Caki2 (cell line): ENCODE measurements around the gene POTEI. TPM values are rescaled to one million over a fixed set of nuclear protein-coding genes. Genes with fewer than 3 reads are reported as not detected.
"Not testable (repeated sequence)": the region's sequence is repeated elsewhere in the genome, so short reads cannot be mapped to it uniquely, and the experiment has no call there.

Source experiments
- DNase-seq: peaks from one replicate; pipeline ENCODE4 v3.0.0-alpha.2; 2015; ENCODE audit warnings: low read depth
- in situ Hi-C: cut with HindIII; loops from 2 replicates; pipeline ENCODE4 v1.10.0; 2016; ENCODE audit warnings: low sequenced_read_pairs, low pct_unique_long_range_greater_than_20kb, mixed read lengths
- total RNA-seq: library from RNA; depleted of rRNA; stranded (reverse); fragments of >200 nt; shearing (Covaris generic); gene quantifications from 2 replicates; pipeline ENCODE4 v1.2.3, GENCODE V29; 2014; ENCODE audit warnings: low replicate concordance; rRNA removed

The POTEI gene
- not detected in 2 replicates for total RNA-seq

GRCh38 chr2:130509228-130509627 lies at the start of gene POTEI:
Gene POTEI, minus strand, starts transcription at chr2:130509328. Its CDS starts 93 bp downstream, at chr2:130509235.
- DNase-seq, in situ Hi-C loops: not testable (repeated sequence)

- in situ Hi-C loops, DNase-seq: not testable (repeated sequence)
Observed at GRCh38 chr2:130556441-130556840, 47.3 kb upstream of the POTEI start.

GRCh38 chr2:130554178-130554577 lies 45.0 kb upstream of the POTEI start:
- in situ Hi-C loops, DNase-seq: not testable (repeated sequence)

- DNase-seq, in situ Hi-C loops: not testable (repeated sequence)
Observed at GRCh38 chr2:130549475-130549874, 40.3 kb upstream of the POTEI start.

GRCh38 chr2:130548418-130548817 lies 39.3 kb upstream of the POTEI start:
- in situ Hi-C loops, DNase-seq: not testable (repeated sequence)

- in situ Hi-C loops, DNase-seq: not testable (repeated sequence)
Observed at GRCh38 chr2:130544978-130545377, 35.9 kb upstream of the POTEI start.

- in situ Hi-C loops, DNase-seq: not testable (repeated sequence)
Observed at GRCh38 chr2:130543785-130544528, 34.8 kb upstream of the POTEI start.

- in situ Hi-C loops, DNase-seq: not testable (repeated sequence)
Observed at GRCh38 chr2:130542789-130543188, 33.7 kb upstream of the POTEI start.

GRCh38 chr2:130538271-130538670 lies 29.1 kb upstream of the POTEI start:
- in situ Hi-C loops, DNase-seq: not testable (repeated sequence)

- DNase-seq, in situ Hi-C loops: not testable (repeated sequence)
Observed at GRCh38 chr2:130536654-130537053, 27.5 kb upstream of the POTEI start.

GRCh38 chr2:130531672-130532071 lies 22.5 kb upstream of the POTEI start:
- DNase-seq, in situ Hi-C loops: not testable (repeated sequence)

GRCh38 chr2:130531225-130531624 lies 22.1 kb upstream of the POTEI start:
- in situ Hi-C loops, DNase-seq: not testable (repeated sequence)

- DNase-seq, in situ Hi-C loops: not testable (repeated sequence)
Observed at GRCh38 chr2:130530212-130530611, 21.1 kb upstream of the POTEI start.

GRCh38 chr2:130529545-130529944 lies 20.4 kb upstream of the POTEI start:
- in situ Hi-C loops, DNase-seq: not testable (repeated sequence)

- in situ Hi-C loops = not testable (repeated sequence)
Observed at GRCh38 chr2:130527365-130527967, 18.3 kb upstream of the POTEI start.

GRCh38 chr2:130522390-130522789 lies 13.3 kb upstream of the POTEI start:
- in situ Hi-C loops, DNase-seq: not testable (repeated sequence)

More at GRCh38 chr2:130527365-130527967, 18.3 kb upstream of the POTEI start:
- not testable (repeated sequence) for DNase-seq

- DNase-seq, in situ Hi-C loops: not testable (repeated sequence)
Observed at GRCh38 chr2:130520992-130521391, 11.9 kb upstream of the POTEI start, which contains the start of gene CFC1B. Gene CFC1B, plus strand, starts transcription at chr2:130521222. Its CDS starts 263 bp downstream, at chr2:130521485.

GRCh38 chr2:130518516-130519106 lies 9.5 kb upstream of the POTEI start:
- DNase-seq, in situ Hi-C loops: not testable (repeated sequence)
